Small intestine (tissue), 7 donors: ENCODE measurements around the gene SMIM35. TPM values are rescaled to one million over a fixed set of nuclear protein-coding genes. Genes with fewer than 3 reads are reported as not detected.

Source experiments
- DNase-seq, 2 donors: peaks; one replicate each; pipeline versions ENCODE4 v3.0.0 to v3.0.0-alpha.2; 2013
- FAIRE-seq: peaks from 2 replicates; lab custom pipeline; 2012; peaks lifted over from hg19 to GRCh38; lab: Jason Lieb, UNC
- H3K27ac ChIP-seq, 3 donors: one replicate each; pipeline ENCODE4 v1.5.1; 2013; ENCODE audit warnings: low read length in 2 of 3, mild to moderate bottlenecking in 2 of 3, control low read depth in 1 of 3, inconsistent platforms in 1 of 3, low read depth in 1 of 3, moderate library complexity in 1 of 3
- H3K27me3 ChIP-seq, 3 donors: one replicate each; pipeline ENCODE4 v1.6.1; 2013; ENCODE audit warnings: low read length in 3 of 3, inconsistent platforms in 1 of 3; ENCODE audit not compliant: control insufficient read depth in 3 of 3, insufficient read depth in 3 of 3
- H3K36me3 ChIP-seq, 3 donors: one replicate each; pipeline ENCODE4 v1.6.1; 2013; ENCODE audit warnings: low read length in 3 of 3, inconsistent platforms in 1 of 3, low read depth in 1 of 3, mild to moderate bottlenecking in 1 of 3, moderate library complexity in 1 of 3; ENCODE audit not compliant: control insufficient read depth in 3 of 3, insufficient read depth in 2 of 3
- H3K4me1 ChIP-seq, 3 donors: one replicate each; pipeline ENCODE4 v1.6.1; 2013; ENCODE audit warnings: low read length in 2 of 3, inconsistent platforms in 1 of 3, low read depth in 1 of 3, mild to moderate bottlenecking in 1 of 3, moderate library complexity in 1 of 3; ENCODE audit not compliant: control insufficient read depth in 3 of 3, insufficient read depth in 2 of 3
- H3K4me3 ChIP-seq, 3 donors: one replicate each; pipeline ENCODE4 v1.5.1; 2013; ENCODE audit warnings: low read length in 3 of 3, control low read depth in 1 of 3, inconsistent platforms in 1 of 3, low read depth in 1 of 3, mild to moderate bottlenecking in 1 of 3, moderate library complexity in 1 of 3
- H3K9me3 ChIP-seq, 2 donors: one replicate each; pipeline ENCODE4 v1.6.1; 2013; ENCODE audit warnings: low read depth in 1 of 2, low read length in 1 of 2; ENCODE audit not compliant: control insufficient read depth in 2 of 2, insufficient read depth in 1 of 2
- WGBS, 3 donors: extraction: QIAGEN DNeasy Blood & Tissue Kit; methylation state at CpG; one replicate each; pipeline ENCODE4 v1.1.7; 2013; 5-methylcytosine and 5-hydroxymethylcytosine counted together
- polyA plus RNA-seq, 4 donors: library from polyadenylated mRNA; stranded (reverse) in 3 of 4; unstranded in 1 of 4; fragments of 200-250 nt in 3 of 4; fragments of 120-200 nt in 1 of 4; gene quantifications; one replicate each; pipeline versions ENCODE4 v1.2.1 to v1.2.3, GENCODE V29; 2013
- donor health status: healthy with polysubstance abuse.
- donor health status: control.
- donor health status: control.
- donor health status: Bipolar disorder and iron deficiency.
- donor health status: healthy.

The SMIM35 gene
- polyA plus RNA-seq, 4 donors, result 0.03 to 0.44 TPM; not detected in 2

GRCh38 chr11:117961896-117962295 lies 124.9 kb downstream of the SMIM35 start:
- Histone ChIP-seq H3K27me3 (no peaks in the 10 kb centered on the region), H3K4me1 (no peaks in the 10 kb centered on the region), H3K27ac (no peak overlapping the region), H3K4me3 (no peak overlapping the region), H3K9me3 (no peaks in the 10 kb centered on the region), H3K36me3 (no peaks in the 10 kb centered on the region)
- FAIRE-seq (no peak), DNase-seq (no peak)
- 91 to 93% (median 91%) methylated on average over 10 of the region's 10 CpGs for WGBS, 3 donors

GRCh38 chr11:117960406-117960805 lies 126.4 kb downstream of the SMIM35 start:
- FAIRE-seq, result no peak
- Histone ChIP-seq H3K36me3 (no peaks in the 10 kb centered on the region), H3K4me3 (no peak overlapping the region), H3K27ac (no peak overlapping the region), H3K4me1 (no peaks in the 10 kb centered on the region), H3K9me3 (no peaks in the 10 kb centered on the region), H3K27me3 (no peaks in the 10 kb centered on the region)
- WGBS, 3 donors, result 67 to 73% (median 68%) methylated on average over 1 of the region's 1 CpG
- DNase-seq, result no peak

- no peaks in the 10 kb centered on the region for H3K36me3 ChIP-seq
- DNase-seq (no peak), FAIRE-seq (no peak)
- 68 to 81% (median 75%) methylated on average over 1 of the region's 1 CpG for WGBS, 3 donors
- no peaks in the 10 kb centered on the region for H3K27me3 ChIP-seq
- no peak overlapping the region for H3K27ac ChIP-seq
- H3K9me3 ChIP-seq, result no peaks in the 10 kb centered on the region
- no peaks in the 10 kb centered on the region for H3K4me1 ChIP-seq
- no peak overlapping the region for H3K4me3 ChIP-seq
These were observed 127.2 kb downstream of the SMIM35 start for GRCh38 chr11:117959438-117960149.

GRCh38 chr11:117958949-117959348 lies 127.8 kb downstream of the SMIM35 start:
- no peaks in the 10 kb centered on the region for H3K27me3 ChIP-seq
- WGBS, 3 donors, result 95 to 100% (median 98%) methylated on average over 1 of the region's 1 CpG
- H3K4me3 ChIP-seq, result no peak overlapping the region
- no peak for FAIRE-seq
- H3K9me3 ChIP-seq, result no peaks in the 10 kb centered on the region
- no peaks in the 10 kb centered on the region for H3K36me3 ChIP-seq
- H3K4me1 ChIP-seq, result no peaks in the 10 kb centered on the region
- H3K27ac ChIP-seq, result no peak overlapping the region
- DNase-seq, result no peak

Other genes with a start within 250 kb of the SMIM35 start
- gene FXYD6, start 210.3 kb downstream of the SMIM35 start, polyA plus RNA-seq, result 10 to 100 TPM in 3 of 4 donors, under 1 TPM in 1; 0.67 to 58.4 (median 22.6) TPM
- 1 to 10 TPM in 1 of 4 donors, under 1 TPM in 1, not detected in 2; 0.18 to 6.8 TPM for gene TMPRSS13, start 157.6 kb downstream of the SMIM35 start, polyA plus RNA-seq
- gene IL10RA, start 100.6 kb downstream of the SMIM35 start, polyA plus RNA-seq, result 1 to 10 TPM; 1.1 to 9.3 (median 6.1) TPM
- gene TMPRSS4, start 9.9 kb downstream of the SMIM35 start, polyA plus RNA-seq, result 100 to 1,000 TPM in 1 of 4 donors, 10 to 100 TPM in 3; 20.0 to 117 (median 44.3) TPM
- gene SCN4B, start 65.9 kb upstream of the SMIM35 start, polyA plus RNA-seq, result 1 to 10 TPM in 3 of 4 donors, under 1 TPM in 1; 0.45 to 3.8 (median 2.1) TPM
- 1 to 10 TPM in 2 of 4 donors, under 1 TPM in 1, not detected in 1; under 0.01 to 2.3 (median 1.0) TPM for gene SCN2B, start 89.7 kb upstream of the SMIM35 start, polyA plus RNA-seq
- 10 to 100 TPM in 2 of 4 donors, 1 to 10 TPM in 2; 4.2 to 33.9 (median 13.3) TPM for gene JAML, start 138.0 kb upstream of the SMIM35 start, polyA plus RNA-seq
- gene MPZL3, start 165.4 kb upstream of the SMIM35 start, polyA plus RNA-seq, result 10 to 100 TPM in 1 of 4 donors, 1 to 10 TPM in 3; 3.0 to 24.9 (median 4.0) TPM
- gene MPZL2, start 177.3 kb upstream of the SMIM35 start, polyA plus RNA-seq, result 10 to 100 TPM in 2 of 4 donors, 1 to 10 TPM in 2; 1.6 to 44.2 (median 15.3) TPM
- gene CD3E, start 217.8 kb upstream of the SMIM35 start, polyA plus RNA-seq, result 10 to 100 TPM in 1 of 4 donors, 1 to 10 TPM in 3; 5.9 to 13.8 (median 7.1) TPM